GM21447 (cell line): ENCODE measurements around the gene TRANK1.

ENCODE experiments used
- ATAC-seq: cut with Tn5 transposase; IDR thresholded peaks from one replicate; pipeline ENCODE4 v1.9.1; 2021; ENCODE audit not compliant: unreplicated experiment

TRANK1 gene

DNA sequence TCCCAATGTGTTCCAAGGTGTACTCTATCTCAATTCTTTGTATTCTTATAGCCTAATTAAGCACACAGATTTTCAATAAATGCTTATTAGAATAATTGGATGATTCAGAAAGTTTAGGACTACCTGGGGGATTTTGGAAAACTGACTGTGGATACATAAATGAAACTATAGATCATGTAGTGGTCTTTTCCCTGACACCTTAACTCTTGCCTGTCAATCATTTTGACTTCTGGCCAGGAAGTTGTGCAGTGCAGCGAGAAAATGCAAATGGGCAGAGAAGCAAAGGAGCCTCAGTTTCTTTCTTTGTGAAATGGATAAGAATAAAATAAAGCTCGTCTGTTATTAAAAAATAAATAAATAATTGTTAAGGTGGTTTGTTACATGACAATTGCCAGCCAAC, 133.1 kb downstream of the TRANK1 start:
- ATAC-seq = no peak

DNA sequence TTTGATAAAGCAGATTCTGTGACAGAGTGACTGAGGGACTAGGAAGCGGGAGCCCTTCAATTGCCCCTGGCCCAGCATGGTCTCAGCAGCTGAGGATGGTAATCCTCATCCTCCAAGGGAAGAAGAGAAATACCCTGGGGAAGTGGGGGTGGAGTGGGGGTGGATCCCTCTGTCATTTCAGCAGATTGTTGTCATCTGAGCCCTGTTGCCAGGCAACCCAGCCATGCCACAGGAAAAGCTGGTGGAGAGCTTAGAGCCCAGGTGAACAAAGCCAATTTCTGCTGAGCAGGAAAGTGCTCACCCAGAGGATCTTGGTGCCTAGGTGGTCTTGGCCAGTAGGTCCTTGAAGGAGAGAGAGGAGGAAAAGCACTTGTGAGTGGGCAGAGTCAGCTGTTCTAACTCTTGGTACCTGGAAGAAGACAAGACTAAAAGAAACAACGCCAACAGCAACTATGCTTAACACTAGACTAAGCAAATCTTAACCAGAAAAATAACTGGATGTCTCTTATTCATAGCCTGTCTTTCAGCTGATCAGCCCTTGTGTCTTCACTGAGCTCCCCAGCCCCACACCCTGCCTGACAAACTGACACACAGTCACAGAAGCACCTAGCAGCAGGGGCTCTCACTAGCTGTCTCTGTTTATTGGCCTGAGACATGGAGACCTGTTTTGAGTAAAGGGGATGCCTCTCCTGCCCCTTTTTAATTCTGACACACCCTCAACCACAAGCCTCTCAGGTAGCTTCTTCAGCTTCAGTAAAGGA, 140.4 kb downstream of the TRANK1 start:
- no peak for ATAC-seq

DNA sequence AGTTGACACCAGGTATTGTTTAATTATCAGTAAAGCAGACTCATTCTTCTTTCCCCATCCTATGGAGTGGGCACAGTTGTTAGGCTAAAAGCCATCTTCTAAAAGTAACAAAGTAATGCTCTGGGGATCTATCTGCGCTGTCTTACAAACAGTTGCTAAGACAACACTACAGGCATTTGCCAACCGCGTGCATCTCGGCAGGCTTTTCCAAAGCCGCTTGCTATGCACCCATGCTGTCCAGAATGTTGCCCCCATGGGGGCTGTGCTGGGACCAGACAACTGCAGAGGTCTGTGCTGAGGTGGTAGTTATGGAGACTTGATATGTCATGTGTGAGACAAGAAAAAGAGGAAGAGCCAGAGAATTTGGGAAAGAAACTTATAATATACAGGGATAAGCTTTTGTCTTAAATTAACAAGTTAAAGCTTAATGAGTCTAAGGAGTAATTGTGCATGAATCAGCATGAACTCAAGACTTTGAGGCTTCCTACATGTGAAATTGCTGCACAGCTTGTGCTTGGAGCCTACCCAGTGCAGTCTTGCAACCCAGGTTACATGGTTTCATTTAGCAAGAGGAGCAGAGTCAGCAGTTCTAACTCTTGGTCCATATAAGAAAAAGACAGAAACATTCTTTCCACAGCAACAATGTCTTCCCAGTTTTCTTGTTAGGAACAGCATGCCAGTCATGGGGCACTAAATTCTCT, 141.6 kb downstream of the TRANK1 start:
- ATAC-seq = no peak

DNA sequence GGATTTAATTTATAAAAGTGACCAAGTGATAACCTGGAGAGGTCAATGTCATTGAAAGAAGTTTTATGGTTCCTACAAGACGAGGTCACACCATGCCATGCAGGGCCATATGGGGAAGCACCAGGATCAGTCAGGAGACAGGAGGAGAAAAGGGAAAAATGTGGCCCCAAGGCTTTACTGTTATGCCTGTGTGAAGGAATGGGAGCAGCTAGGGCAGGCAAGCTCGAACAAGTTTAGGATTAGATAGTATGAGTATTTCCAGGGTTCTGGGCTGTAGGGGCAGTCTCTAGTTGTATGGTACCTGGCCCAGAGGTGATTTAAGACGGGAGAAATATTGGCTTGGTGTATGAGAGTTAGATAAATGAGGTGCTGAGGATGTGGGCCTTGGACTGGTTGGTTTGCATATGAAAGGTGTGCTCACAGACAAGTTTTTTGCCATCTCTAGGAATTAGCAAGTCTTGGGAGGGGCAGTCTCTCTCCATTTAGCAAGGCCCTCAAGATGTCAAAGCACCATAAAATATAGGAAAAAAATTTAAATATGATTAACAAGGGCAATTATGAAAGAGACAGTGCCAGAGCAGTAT, 144.2 kb downstream of the TRANK1 start:
- ATAC-seq = no peak

GRCh38 chr3:36796881-36797280, 148.0 kb downstream of the TRANK1 start:
- ATAC-seq = no peak

DNA sequence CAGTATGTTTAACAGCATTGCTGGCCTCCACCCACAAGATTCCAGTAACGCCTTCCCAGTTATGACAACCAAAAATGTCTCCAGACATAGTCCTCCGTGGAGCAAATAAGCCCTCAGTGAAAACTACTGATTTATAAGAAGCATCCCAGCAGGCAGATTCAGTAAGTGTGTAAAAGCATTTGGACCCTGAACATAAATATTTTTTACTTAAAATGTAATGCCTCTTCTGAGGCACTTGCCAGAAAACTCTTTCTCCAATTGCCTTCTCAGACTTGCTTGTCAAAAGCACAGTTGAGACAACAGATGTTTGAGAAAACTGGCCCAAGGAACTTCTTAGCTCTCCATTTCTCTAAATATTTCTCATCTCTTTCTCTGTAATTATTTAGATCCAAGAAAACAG, 148.7 kb downstream of the TRANK1 start:
- no peak for ATAC-seq

DNA sequence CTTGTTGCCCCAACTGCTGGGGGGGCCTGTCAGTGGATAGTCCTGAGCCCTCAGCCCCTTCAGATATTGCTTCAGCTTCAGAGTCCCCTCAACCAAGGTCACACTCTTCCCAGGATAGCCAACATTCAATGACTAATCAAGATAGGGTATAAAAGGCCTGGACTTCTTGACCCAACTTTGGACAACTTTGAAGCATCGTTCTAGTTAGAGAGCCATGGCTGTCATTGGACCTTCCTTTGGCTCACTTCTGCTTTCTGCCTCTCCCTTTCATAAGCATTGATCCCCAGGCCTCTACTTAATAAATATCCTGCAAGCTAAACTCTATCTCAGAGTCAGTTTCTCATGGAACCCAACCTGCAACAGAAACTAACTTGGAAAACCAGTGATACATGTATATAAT, 149.2 kb downstream of the TRANK1 start:
- no peak for ATAC-seq

DNA sequence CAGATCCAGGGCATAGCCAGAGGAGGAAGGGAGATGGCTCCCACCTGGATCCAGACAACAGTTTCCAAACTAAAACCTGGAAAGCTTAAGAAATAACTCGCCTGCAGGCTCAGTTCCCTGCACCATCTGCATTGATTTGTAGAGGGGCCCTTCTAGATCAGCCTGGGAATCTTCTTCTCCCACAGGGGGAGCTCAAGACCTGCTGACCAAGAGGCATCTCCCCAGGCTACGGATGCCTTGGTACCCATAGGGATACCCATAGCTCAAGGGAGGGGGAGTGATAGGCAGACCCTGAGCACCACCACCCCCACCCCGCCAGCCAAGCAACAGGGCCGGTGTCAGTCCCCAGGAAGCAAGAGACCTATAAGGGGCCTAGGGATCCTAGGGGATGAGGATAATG, 152.5 kb downstream of the TRANK1 start:
- ATAC-seq = peak; percentile 63

GRCh38 chr3:36790765-36791164, 154.1 kb downstream of the TRANK1 start:
- ATAC-seq = no peak

DNA sequence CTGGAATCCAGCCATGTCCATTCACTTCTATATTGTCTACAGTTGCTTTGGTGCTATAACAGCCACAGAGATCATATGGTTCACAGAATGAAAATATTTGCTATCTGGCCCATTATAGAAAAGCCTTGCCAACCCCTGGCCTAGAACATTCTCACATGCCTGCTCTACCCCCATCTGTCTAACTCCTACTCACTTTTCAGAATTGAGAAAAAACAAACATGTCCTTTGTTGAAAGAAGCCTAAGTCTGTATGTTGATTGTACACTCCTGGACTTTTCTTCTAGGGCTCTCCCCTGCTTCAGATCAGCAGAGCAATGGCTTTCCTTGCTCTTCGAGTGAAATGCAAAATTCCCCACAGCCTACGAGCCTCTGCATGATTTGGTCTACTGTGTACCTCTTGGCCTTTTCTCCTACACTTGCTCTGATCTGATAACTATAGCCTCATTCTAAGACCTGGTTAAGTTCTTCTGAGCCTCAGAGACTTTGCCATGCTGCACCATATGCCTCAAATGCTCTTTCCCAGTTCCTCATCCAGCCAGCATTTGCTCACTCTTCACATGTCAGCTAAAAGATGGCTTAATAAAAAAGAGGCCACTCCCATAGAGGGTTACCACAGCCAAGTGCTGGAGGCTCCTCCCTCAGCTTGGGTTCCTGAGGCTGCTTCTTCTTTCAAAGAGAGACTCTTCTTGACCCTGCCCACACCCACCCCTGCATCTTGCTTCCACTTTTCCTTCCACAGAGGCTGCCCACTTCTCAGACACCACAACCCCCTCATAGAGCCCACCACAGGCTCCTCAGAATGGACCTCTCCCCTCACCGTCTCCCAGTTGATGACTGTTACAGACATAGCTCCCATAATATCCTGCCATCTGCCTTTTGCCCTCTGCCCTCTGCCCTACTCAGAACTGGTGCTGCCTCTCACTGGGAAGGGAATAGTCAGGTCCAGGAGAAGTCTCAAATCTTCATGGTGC, 157.6 kb downstream of the TRANK1 start:
- ATAC-seq = no peak

DNA sequence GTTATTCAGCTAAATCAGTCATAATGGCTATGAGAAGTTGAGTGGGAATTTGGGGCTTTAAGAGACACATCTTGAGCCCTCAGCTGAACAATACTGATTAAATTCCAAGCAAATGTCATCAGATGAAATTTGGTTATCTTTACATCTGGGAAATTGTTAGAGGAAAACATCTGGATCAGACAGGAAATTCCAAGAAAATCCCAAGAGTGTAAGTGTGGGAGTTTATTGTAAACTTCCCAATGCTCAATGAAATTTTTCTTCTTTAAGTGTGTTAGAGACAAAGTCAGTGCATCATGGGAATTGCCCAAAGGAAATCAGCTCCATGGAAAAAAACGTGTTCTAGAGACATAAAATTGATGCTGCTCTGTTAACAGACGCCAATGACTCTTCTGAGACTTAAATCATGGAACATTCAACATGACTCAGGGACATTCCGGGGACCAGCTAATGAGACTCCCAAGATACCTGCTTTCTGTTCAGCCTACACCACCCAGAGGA, 160.7 kb downstream of the TRANK1 start:
- ATAC-seq = no peak

DNA sequence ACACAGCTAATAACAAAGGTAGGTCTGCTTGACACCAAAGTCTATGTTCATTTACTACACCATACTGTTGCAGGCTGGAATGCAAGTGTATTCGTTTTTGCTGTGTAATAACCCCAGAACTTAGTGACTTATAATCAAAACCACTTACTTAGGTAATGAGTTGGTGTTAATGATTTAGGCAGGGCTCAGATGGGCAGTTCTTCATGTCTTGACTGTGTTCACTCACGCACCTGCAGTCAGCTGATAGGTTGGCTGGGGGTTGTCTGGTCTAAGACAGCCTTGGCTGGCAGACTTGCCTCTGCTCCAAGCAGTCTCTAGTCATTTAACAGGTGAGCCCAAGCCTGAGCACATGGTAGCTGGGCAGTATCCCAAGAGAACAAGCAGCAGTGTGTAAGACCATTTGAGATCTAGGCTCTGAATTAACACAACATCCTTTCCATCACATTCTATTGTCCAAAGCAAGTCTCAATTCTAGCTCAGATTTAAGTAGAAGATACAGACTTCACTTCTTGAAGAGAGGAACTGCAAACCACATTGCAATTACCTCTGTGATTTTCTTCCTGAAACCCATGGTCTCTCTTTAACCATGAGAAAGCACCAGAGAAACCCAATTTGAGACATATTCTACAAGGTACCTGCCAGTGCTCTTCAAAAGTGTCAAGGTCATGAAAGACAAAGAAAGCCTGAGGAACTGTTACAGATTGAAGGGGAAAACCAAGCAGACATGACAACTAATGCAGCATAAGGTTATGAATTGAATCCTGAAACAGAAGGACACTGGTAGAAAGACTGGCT, 167.2 kb downstream of the TRANK1 start:
- ATAC-seq = peak; percentile 64
